GM18526 (cell line): ENCODE results near the gene IBTK.

Experiments used
- POLR2A ChIP-seq: IDR thresholded peaks from 3 replicates; pipeline ENCODE4 v1.6.1; 2011; ENCODE audit not compliant: insufficient read length; ENCODE audit errors: extremely low read depth

IBTK gene

GRCh38 chr6:82247505-82248272, at the start of gene IBTK:
IBTK (minus strand) TSS chr6:82247744; CDS start chr6:82240486, 7,258 bp downstream.
- peak; percentile 40 for TF ChIP-seq POLR2A

DNA sequence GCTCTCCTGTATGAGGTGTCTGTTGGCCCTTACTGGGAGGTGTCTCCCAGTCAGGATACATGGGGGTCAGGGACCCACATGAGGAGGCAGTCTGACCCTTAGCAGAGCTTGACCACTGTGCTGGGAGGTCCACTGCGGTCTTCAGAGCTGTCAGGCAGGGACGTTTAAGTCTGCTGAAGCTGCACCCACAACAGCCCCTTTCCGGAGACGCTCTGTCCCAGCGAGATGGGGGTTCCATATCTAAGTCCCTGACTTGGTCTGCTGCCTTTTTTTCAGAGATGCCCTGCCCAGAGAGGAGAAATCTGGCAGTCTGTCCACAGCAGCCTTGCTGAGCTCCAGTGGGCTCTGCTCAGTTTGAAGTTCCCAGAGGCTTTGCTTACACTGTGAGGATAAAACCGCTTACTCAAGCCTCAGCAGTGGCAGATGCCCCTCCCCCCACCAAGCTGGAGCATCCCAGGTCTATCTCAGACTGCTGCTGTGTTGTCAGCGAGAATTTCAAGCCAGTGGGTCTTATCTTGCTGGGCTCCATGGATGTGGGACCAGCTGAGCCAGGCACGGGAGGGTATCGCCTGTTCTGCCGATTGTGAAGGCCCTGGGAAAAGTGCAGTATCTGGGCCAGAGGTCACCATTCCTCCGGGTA, 36.3 kb upstream of the IBTK start:
- no peak for TF ChIP-seq POLR2A

- TF ChIP-seq POLR2A, result no peak
Observed at GRCh38 chr6:82277686-82278085, 30.1 kb upstream of the IBTK start.

GRCh38 chr6:82275686-82276085, 28.1 kb upstream of the IBTK start:
- TF ChIP-seq POLR2A, result no peak

DNA sequence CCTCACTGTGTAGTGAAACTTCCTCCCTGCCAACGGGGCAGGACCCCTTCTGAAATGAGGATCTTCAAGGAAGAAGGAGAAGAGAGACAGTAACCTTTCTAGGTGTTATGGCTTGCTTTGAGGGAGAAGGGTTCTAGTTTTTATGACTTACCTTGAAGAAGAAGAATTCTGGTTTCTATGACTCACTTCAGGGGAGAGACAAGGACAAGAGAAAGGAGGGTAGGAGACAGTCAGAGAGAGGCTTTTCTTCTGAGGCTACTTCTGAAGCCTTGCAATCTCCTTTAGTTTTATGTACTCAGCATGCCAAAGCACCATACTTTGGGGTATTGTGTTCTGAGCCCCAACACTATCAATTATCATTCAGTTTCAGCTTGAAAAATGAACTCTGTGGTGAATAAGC, 25.8 kb upstream of the IBTK start:
- no peak for TF ChIP-seq POLR2A

DNA sequence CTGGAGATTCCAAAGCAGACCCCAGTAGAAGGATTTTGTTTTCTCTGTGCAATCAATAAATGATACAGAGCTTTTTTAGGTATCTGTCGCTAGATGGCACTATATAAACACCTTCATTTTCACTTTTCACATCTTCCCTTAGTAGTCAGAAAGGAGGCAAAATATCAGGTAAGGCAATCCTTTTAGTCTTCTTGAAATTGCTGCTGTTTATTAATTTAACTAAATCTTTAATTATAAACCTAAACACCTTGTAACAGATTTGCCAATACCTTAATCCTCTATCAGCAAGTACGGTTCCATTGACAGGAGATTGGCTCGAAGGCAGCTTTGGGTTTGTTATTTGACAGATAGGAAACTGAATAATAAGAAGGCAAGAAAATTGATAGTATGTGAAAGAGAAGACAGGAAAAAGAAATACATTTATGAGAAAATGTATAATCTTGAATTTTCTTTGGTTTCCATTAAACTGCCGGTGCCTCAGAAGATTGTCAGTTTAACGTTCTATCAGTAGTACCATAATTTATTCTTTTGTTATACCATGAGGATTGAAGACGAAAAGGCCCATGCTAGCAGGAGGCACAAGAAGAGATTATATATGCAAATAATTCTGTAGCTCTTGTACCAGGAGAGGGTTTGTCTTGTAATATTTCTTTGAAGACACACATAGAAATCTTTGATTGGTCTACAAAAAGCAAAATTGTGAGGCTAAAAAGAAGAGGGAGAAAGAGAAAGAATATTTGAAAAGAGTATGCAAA, 23.5 kb upstream of the IBTK start:
- TF ChIP-seq POLR2A, result no peak

- TF ChIP-seq POLR2A, result no peak
Observed at GRCh38 chr6:82268301-82268846, 20.8 kb upstream of the IBTK start.

DNA sequence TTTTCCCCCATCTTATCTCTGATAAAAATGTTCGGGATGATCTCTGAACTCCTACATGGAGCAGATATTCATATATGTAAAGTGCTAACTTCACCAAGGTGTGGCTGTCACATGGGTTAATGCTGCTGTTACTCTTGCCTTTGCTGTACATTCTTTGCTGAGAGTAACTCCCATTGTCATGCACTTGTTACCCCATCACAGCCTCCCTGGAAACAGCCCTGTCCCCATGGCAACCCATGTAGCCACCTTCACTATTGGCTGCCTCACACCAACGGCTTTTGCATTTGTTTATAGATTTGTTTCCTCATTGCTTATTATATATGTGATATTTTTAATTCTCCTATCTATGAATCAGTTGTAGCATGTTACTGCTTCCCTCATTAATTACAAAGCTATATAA, 17.3 kb upstream of the IBTK start:
- TF ChIP-seq POLR2A, result no peak

DNA sequence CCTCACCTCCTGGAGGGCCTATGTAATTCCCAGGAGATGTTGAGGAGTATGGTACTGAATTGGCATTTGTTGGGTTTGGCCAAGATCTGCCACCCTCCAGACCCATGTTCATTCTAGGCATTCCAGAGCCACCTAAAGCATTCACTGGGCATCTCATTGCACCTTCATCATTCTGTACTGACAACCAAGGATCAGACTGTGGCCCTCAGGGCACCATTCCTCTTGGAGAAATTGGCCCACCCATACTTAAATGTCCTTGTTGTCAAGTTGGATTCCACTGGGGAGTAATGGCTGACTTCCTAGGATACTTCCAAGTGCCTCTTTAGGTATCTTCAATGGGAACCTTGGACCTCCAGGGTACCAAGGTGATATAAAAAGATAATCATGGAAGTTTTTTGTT, 16.8 kb upstream of the IBTK start:
- no peak for TF ChIP-seq POLR2A

- TF ChIP-seq POLR2A, result no peak
Observed at GRCh38 chr6:82263916-82264315, 16.4 kb upstream of the IBTK start.

- TF ChIP-seq POLR2A, result no peak
Observed at GRCh38 chr6:82260997-82261732, 13.6 kb upstream of the IBTK start.

DNA sequence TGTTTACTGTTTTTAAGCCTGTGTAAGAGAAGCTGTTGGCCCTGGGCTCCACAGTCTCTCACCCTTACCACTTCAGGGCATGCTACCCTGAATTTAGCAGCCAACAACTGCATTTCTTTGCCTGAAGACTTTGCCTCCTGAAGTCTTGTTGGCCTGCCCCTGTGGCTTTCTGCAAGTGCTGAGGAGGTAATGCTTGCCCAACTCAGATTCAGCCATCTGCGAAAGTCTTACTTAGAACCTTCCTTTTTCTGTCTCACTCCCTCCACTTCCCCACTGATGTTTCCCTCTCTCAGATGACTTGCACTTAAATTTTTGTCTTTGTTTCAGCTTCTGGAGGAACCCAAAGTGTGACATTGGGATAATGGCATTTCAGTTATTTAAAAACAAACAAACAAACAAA, 11.8 kb upstream of the IBTK start:
- TF ChIP-seq POLR2A, result no peak

DNA sequence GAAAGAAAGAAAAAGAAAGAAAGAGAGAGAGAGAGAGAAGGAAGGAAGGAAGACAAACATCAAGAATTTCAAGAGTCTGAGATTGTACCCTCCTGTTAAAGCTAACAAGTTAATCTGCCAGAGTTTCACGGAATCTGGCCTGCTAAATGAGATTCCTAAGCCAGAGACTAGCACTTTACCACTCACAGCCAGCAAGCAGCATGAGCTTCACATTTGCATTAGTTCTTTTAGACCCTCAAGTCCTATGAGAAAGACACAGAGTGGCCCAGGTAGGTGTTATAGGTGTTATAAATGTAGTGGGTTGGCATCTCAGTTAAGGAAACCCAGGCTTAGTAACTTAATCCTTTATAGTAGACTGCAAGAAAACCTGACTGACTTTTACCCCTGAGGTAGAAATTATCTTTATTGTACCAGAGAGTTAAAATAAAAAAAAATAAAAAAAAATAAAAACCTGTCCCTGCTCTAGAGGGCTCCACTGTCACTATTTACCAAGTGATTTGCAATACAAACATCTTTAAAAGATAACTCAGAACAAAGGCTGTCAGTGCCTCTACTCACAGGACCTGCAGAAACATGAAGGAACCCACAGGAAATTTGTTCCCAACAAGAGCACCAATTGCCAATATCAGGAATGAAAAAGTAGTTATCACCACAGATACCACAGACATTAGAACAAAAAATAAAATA, 9.7 kb upstream of the IBTK start:
- TF ChIP-seq POLR2A, result no peak

- no peak for TF ChIP-seq POLR2A
Observed at GRCh38 chr6:82251942-82252341, 4.4 kb upstream of the IBTK start.
